Keratinocyte (primary cell): ENCODE measurements around the gene UBE2E1. TPM values are rescaled to one million over a fixed set of nuclear protein-coding genes. Genes with fewer than 3 reads are reported as not detected.

Experiments used
- DNase-seq: peaks from one replicate; pipeline ENCODE4 v3.0.0-alpha.2; 2011; ENCODE audit warnings: low read depth, missing footprints, low spot score
- FAIRE-seq: peaks from 2 replicates; lab custom pipeline; 2011; peaks lifted over from hg19 to GRCh38; lab: Jason Lieb, UNC
- H2AFZ ChIP-seq: 2 replicates; pipeline ENCODE4 v1.6.0; 2012; ENCODE audit warnings: low read length, control low read depth, inconsistent platforms; ENCODE audit not compliant: control insufficient read depth
- H3K27ac ChIP-seq: 2 replicates; pipeline ENCODE4 v1.5.1; 2011; ENCODE audit warnings: low read length; ENCODE audit not compliant: control insufficient read depth, insufficient read depth
- H3K27me3 ChIP-seq: 3 replicates; pipeline ENCODE4 v1.6.0; 2011; ENCODE audit warnings: low read length; ENCODE audit not compliant: control insufficient read depth, insufficient read depth; ENCODE audit errors: extremely low read depth
- H3K36me3 ChIP-seq, 2 experiments: 2 replicates in 1 of 2; 3 replicates in 1 of 2; pipeline ENCODE4 v1.5.1; 2011; ENCODE audit warnings: low read length in 2 of 2, mild to moderate bottlenecking in 1 of 2; ENCODE audit not compliant: control insufficient read depth in 2 of 2, insufficient read depth in 2 of 2; ENCODE audit errors: extremely low read depth in 1 of 2
- H3K4me1 ChIP-seq: 3 replicates; pipeline ENCODE4 v1.5.1; 2011; ENCODE audit warnings: low read length; ENCODE audit not compliant: control insufficient read depth, insufficient read depth; ENCODE audit errors: extremely low read depth
- H3K4me2 ChIP-seq: 3 replicates; pipeline ENCODE4 v1.6.0; 2011; ENCODE audit warnings: low read depth, low read length; ENCODE audit not compliant: control insufficient read depth, insufficient read depth; ENCODE audit errors: extremely low read depth
- H3K4me3 ChIP-seq, 3 experiments: fragments of 200-600 bp in 1 of 3; sonication (generic) in 1 of 3; 2 replicates in 2 of 3; 3 replicates in 1 of 3; pipeline ENCODE4 v1.5.1; 2011 to 2016; ENCODE audit warnings: low read length in 3 of 3, mild to moderate bottlenecking in 3 of 3, control low read depth in 2 of 3, inconsistent platforms in 1 of 3, low read depth in 1 of 3, mixed read lengths in 1 of 3, mixed run types in 1 of 3, moderate library complexity in 1 of 3; ENCODE audit not compliant: control insufficient read depth in 2 of 3, insufficient read depth in 2 of 3; ENCODE audit errors: extremely low read depth in 1 of 3
- H3K79me2 ChIP-seq: 2 replicates; pipeline ENCODE4 v1.6.0; 2012; ENCODE audit warnings: low read length; ENCODE audit not compliant: control insufficient read depth, insufficient read depth
- H3K9ac ChIP-seq: 3 replicates; pipeline ENCODE4 v1.6.0; 2011; ENCODE audit warnings: low read length; ENCODE audit not compliant: control insufficient read depth, insufficient read depth; ENCODE audit errors: extremely low read depth
- H3K9me1 ChIP-seq: 3 replicates; pipeline ENCODE4 v1.6.0; 2011; ENCODE audit warnings: low read length; ENCODE audit not compliant: control insufficient read depth, insufficient read depth; ENCODE audit errors: extremely low read depth
- H3K9me3 ChIP-seq: 2 replicates; pipeline ENCODE4 v1.5.1; 2012; ENCODE audit warnings: low read depth, low read length; ENCODE audit not compliant: control insufficient read depth
- H4K20me1 ChIP-seq: 3 replicates; pipeline ENCODE4 v1.6.0; 2011; ENCODE audit warnings: low read length; ENCODE audit not compliant: control insufficient read depth, insufficient read depth; ENCODE audit errors: extremely low read depth
- EZH2 ChIP-seq: IDR thresholded peaks from one replicate; pipeline ENCODE4 v1.6.1; 2012; ENCODE audit warnings: inconsistent platforms, mild to moderate bottlenecking, low read length, moderate library complexity
- dilution Hi-C: fragments of 300-500 bp; cut with MboI; formaldehyde crosslinking; loops from one replicate; pipeline ENCODE4 v1.7.0; 2020; ENCODE audit warnings: low sequenced_read_pairs; ENCODE audit not compliant: extremely low pct_ligation_motif_present
- polyA plus RNA-seq, 5 experiments: library from polyadenylated mRNA; depleted of rRNA in 3 of 5; stranded (reverse) in 3 of 5; stranded (forward) in 1 of 5; unstranded in 1 of 5; fragments of >200 nt; gene quantifications; 1 replicate in 1 of 5; 2 replicates in 3 of 5; 3 replicates in 1 of 5; pipeline versions ENCODE4 v1.2.1 to v1.2.3, GENCODE V29; 2011 to 2012; ENCODE audit warnings: missing spikeins in 2 of 5, low read depth in 1 of 5, low replicate concordance in 1 of 5
- TF ChIP-seq, protein P1 (sequence below), 3 experiments: IDR thresholded peaks in 1 of 3; conservative IDR thresholded peaks in 1 of 3; optimal IDR thresholded peaks in 1 of 3; 2 replicates in 2 of 3; 3 replicates in 1 of 3; pipeline versions ENCODE3 to v1.5.1; 2011; ENCODE audit warnings: low read length in 3 of 3, mild to moderate bottlenecking in 3 of 3, moderate library complexity in 2 of 3, control low read depth in 1 of 3, inconsistent platforms in 1 of 3; ENCODE audit not compliant: insufficient read depth in 2 of 3; ENCODE audit errors: extremely low read depth in 1 of 3

UBE2E1 gene
- polyA plus RNA-seq, 1 donor (not counting 4 experiments of a cell fraction or from before 2014, with no cell fraction given) = 205 TPM

DNA sequence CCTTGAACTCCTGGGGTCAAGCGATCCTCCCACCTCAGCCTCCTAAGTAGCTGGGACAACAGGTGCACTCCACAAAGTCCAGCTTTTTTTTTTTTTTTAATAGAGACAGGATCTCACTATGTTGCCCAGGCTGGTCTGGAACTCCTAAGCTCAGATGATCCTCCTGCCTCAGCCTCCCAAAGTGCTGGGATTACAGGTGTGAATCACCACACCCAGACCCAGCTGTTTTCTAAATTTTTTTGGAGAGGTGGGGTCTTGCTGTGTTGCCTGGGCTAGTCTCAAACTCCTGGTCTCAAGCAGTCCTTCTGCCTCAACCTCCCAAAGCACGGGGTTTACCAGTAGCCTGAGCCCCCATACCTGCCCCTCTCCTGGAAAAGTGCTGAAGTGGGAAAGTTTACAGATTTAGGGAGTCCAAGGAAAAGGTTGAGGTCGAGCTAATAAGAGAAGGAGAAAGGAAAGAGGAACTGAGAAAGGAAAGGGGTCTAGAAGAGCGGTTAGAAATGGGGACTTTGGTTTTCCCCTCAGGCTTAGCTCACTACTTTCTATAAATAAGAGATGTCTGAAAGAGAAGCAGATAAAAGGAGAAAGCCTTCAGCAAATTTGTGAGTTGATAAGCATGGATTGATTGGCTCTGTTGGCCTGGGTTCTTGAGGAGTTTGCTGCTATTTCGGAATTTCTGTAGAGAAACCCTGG is 23.6 kb downstream of the UBE2E1 start:
- TF ChIP-seq, protein P1, sequence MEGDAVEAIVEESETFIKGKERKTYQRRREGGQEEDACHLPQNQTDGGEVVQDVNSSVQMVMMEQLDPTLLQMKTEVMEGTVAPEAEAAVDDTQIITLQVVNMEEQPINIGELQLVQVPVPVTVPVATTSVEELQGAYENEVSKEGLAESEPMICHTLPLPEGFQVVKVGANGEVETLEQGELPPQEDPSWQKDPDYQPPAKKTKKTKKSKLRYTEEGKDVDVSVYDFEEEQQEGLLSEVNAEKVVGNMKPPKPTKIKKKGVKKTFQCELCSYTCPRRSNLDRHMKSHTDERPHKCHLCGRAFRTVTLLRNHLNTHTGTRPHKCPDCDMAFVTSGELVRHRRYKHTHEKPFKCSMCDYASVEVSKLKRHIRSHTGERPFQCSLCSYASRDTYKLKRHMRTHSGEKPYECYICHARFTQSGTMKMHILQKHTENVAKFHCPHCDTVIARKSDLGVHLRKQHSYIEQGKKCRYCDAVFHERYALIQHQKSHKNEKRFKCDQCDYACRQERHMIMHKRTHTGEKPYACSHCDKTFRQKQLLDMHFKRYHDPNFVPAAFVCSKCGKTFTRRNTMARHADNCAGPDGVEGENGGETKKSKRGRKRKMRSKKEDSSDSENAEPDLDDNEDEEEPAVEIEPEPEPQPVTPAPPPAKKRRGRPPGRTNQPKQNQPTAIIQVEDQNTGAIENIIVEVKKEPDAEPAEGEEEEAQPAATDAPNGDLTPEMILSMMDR (optimal IDR thresholded peaks at IDR 0.05 in 1 of 3, IDR thresholded peaks at IDR 0.05 in 1 of 3, conservative IDR thresholded peaks at IDR 0.05 in 1 of 3; ENCODE audit: extremely low read depth in 1 of 3, insufficient read depth in 2 of 3, low read length in 3 of 3) = no peak
- no peak for TF ChIP-seq EZH2
- dilution Hi-C loops = no loop called here
- Histone ChIP-seq H3K79me2 (peaks cover 66% of the 10 kb centered on the region), H3K27ac (no peak overlapping the region), H3K4me2 (no peak overlapping the region), H3K9me3 (no peaks in the 10 kb centered on the region), H2AFZ (no peak overlapping the region), H3K9me1 (peaks cover 5% of the 10 kb centered on the region), H3K27me3 (no peaks in the 10 kb centered on the region), H3K9ac (no peak overlapping the region), H3K36me3 (peaks cover 2 to 3% of the 10 kb centered on the region in 2 experiments), H4K20me1 (peaks cover 8% of the 10 kb centered on the region), H3K4me3 (no peak overlapping the region), H3K4me1 (peaks cover 30% of the 10 kb centered on the region)
- FAIRE-seq (no peak), DNase-seq (no peak)

DNA sequence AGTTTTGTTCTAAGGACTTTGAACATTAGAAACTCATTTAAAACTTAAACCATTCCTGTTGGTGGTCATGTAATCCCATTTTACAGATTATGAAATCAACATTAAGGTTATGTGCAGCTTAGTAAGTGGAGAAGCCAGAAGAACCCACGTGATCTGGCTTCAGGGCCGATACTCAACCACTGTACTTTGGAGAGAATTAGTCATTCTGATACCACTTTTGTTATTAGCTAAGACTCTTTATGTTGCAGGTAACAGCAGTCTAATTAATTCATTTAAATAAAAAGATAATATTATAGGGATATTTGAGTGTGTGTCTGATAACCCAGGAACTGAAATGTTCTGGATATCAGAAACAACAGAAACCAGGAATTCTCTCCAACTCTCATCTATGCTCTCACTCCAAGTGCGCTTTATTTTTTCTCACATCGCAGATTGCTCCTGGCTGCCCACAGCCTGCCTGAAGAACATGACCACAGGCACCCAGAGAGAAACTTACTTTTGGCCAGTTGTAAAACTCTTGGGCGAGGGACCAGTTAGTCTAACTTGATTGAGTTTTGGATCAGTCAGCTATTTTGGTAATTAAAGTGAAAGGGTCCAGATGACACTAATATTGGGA is 25.2 kb downstream of the UBE2E1 start:
- Histone ChIP-seq H3K9ac (peak overlapping the region; percentile 30), H3K27me3 (no peaks in the 10 kb centered on the region), H3K36me3 (peaks cover 2 to 4% of the 10 kb centered on the region in 2 experiments), H3K4me1 (peaks cover 19% of the 10 kb centered on the region), H2AFZ (no peak overlapping the region), H3K79me2 (peaks cover 60% of the 10 kb centered on the region), H3K9me1 (no peaks in the 10 kb centered on the region), H4K20me1 (peaks cover 4% of the 10 kb centered on the region), H3K27ac (peak overlapping the region; percentile 80), H3K4me2 (no peak overlapping the region), H3K4me3 (no peak overlapping the region), H3K9me3 (no peaks in the 10 kb centered on the region)
- DNase-seq (no peak), FAIRE-seq (no peak)
- dilution Hi-C loops = no loop called here
- TF ChIP-seq, protein P1 (optimal IDR thresholded peaks at IDR 0.05 in 1 of 3, IDR thresholded peaks at IDR 0.05 in 1 of 3, conservative IDR thresholded peaks at IDR 0.05 in 1 of 3; ENCODE audit: extremely low read depth in 1 of 3, insufficient read depth in 2 of 3, low read length in 3 of 3) = no peak
- no peak for TF ChIP-seq EZH2
